K562 (cell line): ENCODE data around the gene SFXN5. TPM values are rescaled to one million over a fixed set of nuclear protein-coding genes. Genes with fewer than 3 reads are reported as not detected.

ENCODE experiments used
- ATAC-seq: fragments of 200-7000 bp; cut with Tn5 transposase; 3 replicates; pipeline ENCODE4 v1.9.1; 2020; ENCODE audit warnings: moderate library complexity
- BruUV-seq: library from RNA; stranded (reverse); fragments of 400-500 nt; replicated peaks from 2 replicates; lab custom pipeline; 2021; lab: Mats Ljungman, UMichigan
- CTCF ChIA-PET: fragments of 300-600 bp; formaldehyde crosslinking; extraction: SDS; loops from one replicate; lab custom pipeline; 2021; ENCODE audit warnings: low intra/inter-chr PET ratio; lab: Yijun Ruan, JAX
- POLR2A ChIA-PET: fragments of 300-600, 350-650 bp; sonication (Branson Sonifier 250); formaldehyde crosslinking; extraction: SDS; loops from one replicate; lab custom pipeline; 2021; ENCODE audit warnings: antibody characterized with exemption, inconsistent platforms; lab: Yijun Ruan, JAX
- DNase-seq, 4 experiments: peaks; one replicate each; pipeline versions ENCODE4 v3.0.0 to v3.0.0-alpha.2; 2011 to 2018; ENCODE audit warnings: low spot score in 3 of 4, mixed read lengths in 3 of 4; ENCODE audit errors: extremely low read depth in 1 of 4
- FAIRE-seq: peaks from 2 replicates; lab custom pipeline; 2011; peaks lifted over from hg19 to GRCh38; lab: Jason Lieb, UNC
- H2AFZ ChIP-seq: 2 replicates; pipeline ENCODE4 v1.6.0; 2011; ENCODE audit warnings: low read depth, low read length, control low read depth, inconsistent platforms
- H3K27ac ChIP-seq: fragments of 200-600 bp; 3 replicates; pipeline ENCODE4 v1.8.0; 2011; ENCODE audit warnings: low read depth, mild to moderate bottlenecking, control low read depth, inconsistent platforms, low read length, moderate library complexity, mixed read lengths; ENCODE audit errors: extremely low read depth
- H3K27me3 ChIP-seq, 2 experiments: fragments of 300-600 bp in 1 of 2; 2 replicates in 1 of 2; 3 replicates in 1 of 2; pipeline versions ENCODE4 v1.6.0 to v1.8.0; 2011; ENCODE audit warnings: inconsistent platforms in 2 of 2, low read length in 2 of 2, mild to moderate bottlenecking in 1 of 2, mixed read lengths in 1 of 2, moderate library complexity in 1 of 2; ENCODE audit not compliant: control insufficient read depth in 2 of 2, insufficient read depth in 2 of 2
- H3K36me3 ChIP-seq: fragments of 300-600 bp; 3 replicates; pipeline ENCODE4 v1.8.0; 2011; ENCODE audit warnings: mild to moderate bottlenecking, low read length, inconsistent platforms; ENCODE audit not compliant: control insufficient read depth, insufficient read depth
- H3K4me1 ChIP-seq, 2 experiments: fragments of 200-600 bp in 1 of 2; replicated peaks in 1 of 2; 2 replicates in 1 of 2; 3 replicates in 1 of 2; pipeline versions ENCODE4 v1.5.1 to v1.8.0; 2011; ENCODE audit warnings: inconsistent platforms in 2 of 2, low read length in 2 of 2, mild to moderate bottlenecking in 1 of 2, mixed read lengths in 1 of 2, moderate library complexity in 1 of 2; ENCODE audit not compliant: control insufficient read depth in 2 of 2, insufficient read depth in 2 of 2
- H3K4me2 ChIP-seq: 2 replicates; pipeline ENCODE4 v1.6.1; 2011; ENCODE audit warnings: low read length, control low read depth, inconsistent platforms, mixed read lengths; ENCODE audit not compliant: insufficient read depth
- H3K4me3 ChIP-seq: fragments of 200-600 bp; sonication (generic), shearing (Covaris generic); 2 replicates; pipeline ENCODE4 v1.5.1; 2016; ENCODE audit warnings: control low read depth, inconsistent platforms
- H3K79me2 ChIP-seq: fragments of 200-600 bp; 3 replicates; pipeline ENCODE4 v1.8.0; 2011; ENCODE audit warnings: low read length, inconsistent platforms; ENCODE audit not compliant: control insufficient read depth, insufficient read depth
- H3K9ac ChIP-seq, 2 experiments: 2 replicates each; pipeline versions ENCODE4 v1.6.0 to v1.6.1; 2011; ENCODE audit warnings: low read depth in 2 of 2, low read length in 2 of 2, control low read depth in 1 of 2, inconsistent platforms in 1 of 2, mild to moderate bottlenecking in 1 of 2, mixed read lengths in 1 of 2; ENCODE audit not compliant: insufficient read depth in 1 of 2
- H3K9me1 ChIP-seq: one replicate; pipeline ENCODE4 v1.6.0; 2011; ENCODE audit warnings: inconsistent platforms, mild to moderate bottlenecking, low read length, moderate library complexity; ENCODE audit not compliant: control insufficient read depth, insufficient read depth
- H3K9me3 ChIP-seq: replicated peaks from 2 replicates; pipeline ENCODE4 v1.5.1; 2011; ENCODE audit warnings: low read depth, low read length, inconsistent platforms; ENCODE audit not compliant: control insufficient read depth, insufficient read depth
- H4K20me1 ChIP-seq: replicated peaks from 2 replicates; pipeline ENCODE4 v1.6.1; 2011; ENCODE audit warnings: low read length, inconsistent platforms, mixed read lengths; ENCODE audit not compliant: control insufficient read depth, insufficient read depth
- CXXC5 ChIP-seq: fragments of 250-450 bp; sonication (Bioruptor Pico); IDR thresholded peaks from 2 replicates; pipeline ENCODE4 v1.8.0; 2022; ENCODE audit warnings: inconsistent platforms, mild to moderate bottlenecking, moderate library complexity
- IRF9 ChIP-seq: fragments of 450-650 bp; IDR thresholded peaks from 2 replicates; pipeline ENCODE4 v1.6.1; 2016; ENCODE audit warnings: missing biosample characterization, missing genetic modification characterization
- KHSRP ChIP-seq: fragments of 450-650 bp; IDR thresholded peaks from 2 replicates; pipeline ENCODE4 v1.6.1; 2017
- MITF ChIP-seq: IDR thresholded peaks from 2 replicates; pipeline ENCODE4 v1.6.1; 2014; ENCODE audit warnings: antibody characterized with exemption
- PCBP2 ChIP-seq: fragments of 200-400 bp; formaldehyde crosslinking; IDR thresholded peaks from 2 replicates; pipeline ENCODE4 v1.6.1; 2018; ENCODE audit warnings: low read length, low read depth, mild to moderate bottlenecking, moderate library complexity; ENCODE audit not compliant: poor library complexity, severe bottlenecking
- RBFOX2 ChIP-seq: fragments of 200-400 bp; formaldehyde crosslinking; IDR thresholded peaks from 2 replicates; pipeline ENCODE4 v1.6.1; 2017; ENCODE audit warnings: low read depth, mild to moderate bottlenecking, low read length, moderate library complexity
- SMAD1 ChIP-seq: fragments of 150-350 bp; IDR thresholded peaks from 2 replicates; pipeline ENCODE4 v1.6.1; 2014; ENCODE audit warnings: low read length, low read depth; ENCODE audit not compliant: partially characterized antibody
- STAG1 ChIP-seq: sonication (generic); formaldehyde crosslinking; IDR thresholded peaks from 2 replicates; pipeline ENCODE4 v1.5.0; 2020; ENCODE audit warnings: missing genetic modification reagents, borderline replicate concordance
- TAL1 ChIP-seq: fragments of 450-650 bp; IDR thresholded peaks from 2 replicates; pipeline ENCODE4 v1.6.1; 2016; ENCODE audit warnings: mild to moderate bottlenecking
- TRIM24 ChIP-seq, 2 experiments: fragments of 450-650 bp; IDR thresholded peaks; 2 replicates each; pipeline ENCODE4 v1.6.1; 2016
- WHSC1 ChIP-seq: IDR thresholded peaks from one replicate; pipeline ENCODE4 v1.6.1; 2012; ENCODE audit warnings: low read length, control low read depth, inconsistent platforms
- ZNF184 ChIP-seq: sonication (generic); formaldehyde crosslinking; IDR thresholded peaks from 2 replicates; pipeline ENCODE4 v1.5.0; 2020; ENCODE audit warnings: missing genetic modification reagents
- ZNF253 ChIP-seq: fragments of 250-450 bp; sonication (Bioruptor Pico); conservative IDR thresholded peaks from 2 replicates; pipeline ENCODE4 v1.6.1; 2021; ENCODE audit warnings: mild to moderate bottlenecking
- ZNF280B ChIP-seq: fragments of 250-450 bp; sonication (Bioruptor Pico); IDR thresholded peaks from 2 replicates; pipeline ENCODE4 v1.5.1; 2021; ENCODE audit warnings: mild to moderate bottlenecking
- ZNF518B ChIP-seq: fragments of 250-450 bp; sonication (Bioruptor Pico); IDR thresholded peaks from 2 replicates; pipeline ENCODE4 v1.5.0; 2021; ENCODE audit warnings: mild to moderate bottlenecking, moderate library complexity
- ZNF584 ChIP-seq: fragments of 200-800 bp; sonication (Bioruptor generic); IDR thresholded peaks from 2 replicates; pipeline ENCODE4 v1.6.1; 2016; ENCODE audit warnings: low read depth, mild to moderate bottlenecking, missing genetic modification characterization, missing compliant biosample characterization
- WGBS: fragments of 100-300 bp; shearing (Covaris generic); methylation state at CpG from one replicate; pipeline ENCODE4 v1.1.6; 2016; ENCODE audit warnings: low coverage, mixed read lengths; ENCODE audit not compliant: insufficient coverage; ENCODE audit errors: missing lambda C conversion rate; 5-methylcytosine and 5-hydroxymethylcytosine counted together
- in situ Hi-C: fragments of 300-500 bp; cut with MboI; formaldehyde crosslinking; loops from 4 replicates; pipeline ENCODE4 v1.15.0; 2018; ENCODE audit warnings: inconsistent platforms, mixed read lengths
- intact Hi-C: fragments of 100-400 bp; cut with micrococcal nuclease; formaldehyde crosslinking; loops from 2 replicates; pipeline ENCODE4 v1.14.2; 2022
- polyA plus RNA-seq, 8 experiments: library from polyadenylated mRNA; depleted of rRNA in 4 of 8; stranded (reverse) in 5 of 8; unstranded in 3 of 8; fragments of >200 nt; fragmentation: Nextera tagmentation in 2 of 8; fragmentation: Illumina TruSeq in 1 of 8; extraction: Ambion mirVana in 2 of 8; extraction: Trizol in 1 of 8; gene quantifications; 2 replicates each; pipeline versions ENCODE4 v1.2.1 to v1.2.3, GENCODE V29; 2011 to 2014; ENCODE audit warnings: inconsistent platforms in 1 of 8, missing spikeins in 1 of 8
- total RNA-seq, 7 experiments: library from RNA; depleted of rRNA in 6 of 7; stranded (reverse); fragments of >200 nt in 6 of 7; fragmentation: Illumina TruSeq in 2 of 7; extraction: Trizol in 2 of 7; gene quantifications; 2 replicates each; pipeline versions ENCODE4 v1.2.1 to v1.2.3, GENCODE V29; 2011 to 2021; ENCODE audit warnings: low replicate concordance in 1 of 7

SFXN5 gene
- total and polyA plus RNA-seq, 9 of the 15 experiments (the other 6 are each of a cell fraction or from before 2014, with no cell fraction given), result 8.3 to 22.6 (median 16.0) TPM

GRCh38 chr2:72981536-72981935 lies 90.0 kb downstream of the SFXN5 start:
- in situ Hi-C loops (no loop called here), intact Hi-C loops (loop anchor here (10.0 kb wide), 1 partner anchor 273 kb away; no protein-coding TSS in a partner anchor)
- DNase-seq (peak in 1 of 4 experiments; percentile 24), FAIRE-seq (no peak), ATAC-seq (no peak)
- Histone ChIP-seq H3K27me3 (no peaks in the 10 kb centered on the region), H3K4me2 (no peak overlapping the region), H3K79me2 (no peaks in the 10 kb centered on the region), H3K9me3 (no peaks in the 10 kb centered on the region), H4K20me1 (0 out of 2 replicates have a peak, but pooled peaks cover 5% of the 10 kb centered on the region), H3K36me3 (no peaks in the 10 kb centered on the region), H3K27ac (no peak overlapping the region), H3K4me1 (peaks cover 8 to 17% of the 10 kb centered on the region in 2 experiments), H2AFZ (no peak overlapping the region), H3K9me1 (peaks cover 3% of the 10 kb centered on the region), H3K4me3 (no peak overlapping the region), H3K9ac (no peak overlapping the region)
- ChIA-PET POLR2A (no interaction called here), CTCF (no interaction called here)
- WGBS, result 74% methylated on average over 5 of the region's 5 CpGs
- no peak for TF ChIP-seq SMAD1
- no peak for TF ChIP-seq ZNF253 (CRISPR knock-in tag)
- TF ChIP-seq STAG1 (CRISPR knock-in tag), result no peak
- TF ChIP-seq RBFOX2, result no peak
- TF ChIP-seq WHSC1, result no peak
- TF ChIP-seq ZNF184, result no peak
- no peak for TF ChIP-seq KHSRP
- no peak for TF ChIP-seq TAL1
- TF ChIP-seq ZNF280B (CRISPR knock-in tag), result no peak
- no peak for TF ChIP-seq ZNF518B (CRISPR knock-in tag)
- TF ChIP-seq IRF9, result no peak
- TF ChIP-seq MITF, result no peak
- no peak for TF ChIP-seq PCBP2
- no peak for TF ChIP-seq CXXC5 (CRISPR knock-in tag)
- TF ChIP-seq TRIM24 (IDR thresholded peaks at IDR 0.05), result no peak
- no peak for TF ChIP-seq ZNF584 (CRISPR knock-in tag)
- TF ChIP-seq, all 486 proteins: peak for 0
- BruUV-seq, result no TSS peak
